Epithelial cell of esophagus (primary cell): ENCODE results near the gene NKX6-1.

ENCODE experiments used
- DNase-seq: peaks from one replicate; pipeline ENCODE4 v3.0.0; 2010; ENCODE audit warnings: low read depth
- H3K4me3 ChIP-seq: 2 replicates; pipeline ENCODE4 v1.5.1; 2011; ENCODE audit warnings: mild to moderate bottlenecking, low read length, control low read depth
- CTCF ChIP-seq: IDR thresholded peaks from 2 replicates; pipeline ENCODE4 v1.5.1; 2011; ENCODE audit warnings: low read depth, mild to moderate bottlenecking, low read length, control low read depth, inconsistent platforms; ENCODE audit not compliant: insufficient read depth; ENCODE audit errors: missing control alignments

The NKX6-1 gene

GRCh38 chr4:84529169-84529751 lies 30.2 kb upstream of the NKX6-1 start:
- H3K4me3 ChIP-seq, result no peak overlapping the region
- DNase-seq, result peak; percentile 37
- TF ChIP-seq CTCF, result peak; percentile 51

GRCh38 chr4:84527391-84527790 lies 28.3 kb upstream of the NKX6-1 start:
- no peak for TF ChIP-seq CTCF
- no peak overlapping the region for H3K4me3 ChIP-seq
- DNase-seq, result no peak

- no peak overlapping the region for H3K4me3 ChIP-seq
- DNase-seq, result no peak
- TF ChIP-seq CTCF, result no peak
These were observed 16.0 kb upstream of the NKX6-1 start for GRCh38 chr4:84515075-84515474.

- no peak for TF ChIP-seq CTCF
- H3K4me3 ChIP-seq, result no peak overlapping the region
- DNase-seq, result no peak
These were observed 13.2 kb upstream of the NKX6-1 start for GRCh38 chr4:84512277-84512676.

GRCh38 chr4:84511703-84512102 lies 12.6 kb upstream of the NKX6-1 start:
- no peak overlapping the region for H3K4me3 ChIP-seq
- DNase-seq, result peak; percentile 17
- no peak for TF ChIP-seq CTCF

- H3K4me3 ChIP-seq, result no peak overlapping the region
- no peak for DNase-seq
- no peak for TF ChIP-seq CTCF
These were observed 8.8 kb upstream of the NKX6-1 start for GRCh38 chr4:84507941-84508340.

- no peak for TF ChIP-seq CTCF
- no peak overlapping the region for H3K4me3 ChIP-seq
These were observed 5.7 kb upstream of the NKX6-1 start for GRCh38 chr4:84504821-84505220.

More at GRCh38 chr4:84504821-84505220, 5.7 kb upstream of the NKX6-1 start:
- no peak for DNase-seq
